Keratinocyte (primary cell): ENCODE measurements around the gene GABRD.

Experiments
- EZH2 ChIP-seq: IDR thresholded peaks from one replicate; pipeline ENCODE4 v1.6.1; 2012; ENCODE audit warnings: inconsistent platforms, mild to moderate bottlenecking, low read length, moderate library complexity
- TF ChIP-seq, protein P1 (sequence below), 3 experiments: IDR thresholded peaks in 1 of 3; conservative IDR thresholded peaks in 1 of 3; optimal IDR thresholded peaks in 1 of 3; 2 replicates in 2 of 3; 3 replicates in 1 of 3; pipeline versions ENCODE3 to v1.5.1; 2011; ENCODE audit warnings: low read length in 3 of 3, mild to moderate bottlenecking in 3 of 3, moderate library complexity in 2 of 3, control low read depth in 1 of 3, inconsistent platforms in 1 of 3; ENCODE audit not compliant: insufficient read depth in 2 of 3; ENCODE audit errors: extremely low read depth in 1 of 3

DNA sequence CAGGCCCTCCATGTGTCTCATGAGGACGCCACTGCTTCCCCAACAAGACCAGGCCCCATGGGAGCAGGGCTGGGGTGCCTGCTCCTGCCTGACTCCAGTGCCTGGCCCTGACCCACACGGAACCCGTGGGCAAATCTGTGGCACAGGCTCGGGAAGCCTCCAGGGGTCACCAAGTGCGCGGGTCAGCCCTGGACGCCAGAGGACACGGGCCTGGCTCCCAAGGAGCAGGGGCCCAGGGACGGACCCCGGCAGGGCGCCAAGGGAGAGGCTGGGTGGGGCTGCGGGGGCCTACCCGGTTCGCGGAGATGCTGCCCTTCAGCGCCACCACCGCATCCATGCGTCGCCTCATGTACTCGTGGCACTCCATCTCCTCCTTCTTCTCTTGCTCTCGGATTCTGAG is 47.5 kb upstream of the GABRD start:
- TF ChIP-seq, protein P1, sequence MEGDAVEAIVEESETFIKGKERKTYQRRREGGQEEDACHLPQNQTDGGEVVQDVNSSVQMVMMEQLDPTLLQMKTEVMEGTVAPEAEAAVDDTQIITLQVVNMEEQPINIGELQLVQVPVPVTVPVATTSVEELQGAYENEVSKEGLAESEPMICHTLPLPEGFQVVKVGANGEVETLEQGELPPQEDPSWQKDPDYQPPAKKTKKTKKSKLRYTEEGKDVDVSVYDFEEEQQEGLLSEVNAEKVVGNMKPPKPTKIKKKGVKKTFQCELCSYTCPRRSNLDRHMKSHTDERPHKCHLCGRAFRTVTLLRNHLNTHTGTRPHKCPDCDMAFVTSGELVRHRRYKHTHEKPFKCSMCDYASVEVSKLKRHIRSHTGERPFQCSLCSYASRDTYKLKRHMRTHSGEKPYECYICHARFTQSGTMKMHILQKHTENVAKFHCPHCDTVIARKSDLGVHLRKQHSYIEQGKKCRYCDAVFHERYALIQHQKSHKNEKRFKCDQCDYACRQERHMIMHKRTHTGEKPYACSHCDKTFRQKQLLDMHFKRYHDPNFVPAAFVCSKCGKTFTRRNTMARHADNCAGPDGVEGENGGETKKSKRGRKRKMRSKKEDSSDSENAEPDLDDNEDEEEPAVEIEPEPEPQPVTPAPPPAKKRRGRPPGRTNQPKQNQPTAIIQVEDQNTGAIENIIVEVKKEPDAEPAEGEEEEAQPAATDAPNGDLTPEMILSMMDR (optimal IDR thresholded peaks at IDR 0.05 in 1 of 3, IDR thresholded peaks at IDR 0.05 in 1 of 3, conservative IDR thresholded peaks at IDR 0.05 in 1 of 3; ENCODE audit: extremely low read depth in 1 of 3, insufficient read depth in 2 of 3, low read length in 3 of 3): no peak
- TF ChIP-seq EZH2: no peak
